Activated T-cell treated with anti-CD3 and anti-CD28 coated beads for 48 hours (primary cell): ENCODE measurements around the gene THAP2.
"Not testable (repeated sequence)": the region's sequence is repeated elsewhere in the genome, so short reads cannot be mapped to it uniquely, and the experiment has no call there.

Experiments
- DNase-seq: peaks from one replicate; pipeline ENCODE4 v3.0.0-alpha.2; 2020; ENCODE audit warnings: low read depth

The THAP2 gene

DNA sequence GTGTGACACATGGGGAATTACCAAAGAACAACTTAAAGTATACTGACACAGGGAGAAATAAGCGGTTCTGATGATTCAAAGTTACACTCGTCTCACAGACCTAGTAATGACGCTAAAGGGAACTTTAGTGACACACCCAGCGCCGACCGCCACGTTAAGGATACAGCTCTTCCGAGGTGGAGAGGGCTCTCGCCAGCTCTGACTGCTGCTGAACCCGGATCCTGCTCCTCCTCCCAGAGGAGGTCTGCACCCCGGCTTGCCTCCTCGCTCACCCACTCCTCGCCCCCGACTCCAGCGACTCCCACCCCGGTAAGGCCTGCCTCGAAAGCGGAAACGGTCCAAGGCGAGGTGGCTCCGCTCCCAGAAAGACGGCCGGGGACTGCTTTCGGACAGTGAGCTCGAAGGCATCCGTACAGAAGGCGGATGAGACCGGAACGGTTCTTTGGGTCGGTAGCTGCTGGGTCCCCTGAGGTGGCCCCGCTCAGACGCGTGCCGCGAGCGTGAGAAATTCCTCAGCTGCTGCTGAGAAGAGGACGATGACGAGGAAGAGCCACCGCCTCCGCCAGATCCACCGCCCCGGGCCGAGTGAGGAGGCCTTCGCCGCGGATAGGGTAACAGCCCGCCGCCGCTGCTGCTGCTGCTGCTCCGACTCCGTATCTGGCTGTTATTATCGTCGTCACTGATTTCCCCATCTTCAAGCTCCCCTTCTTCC is 1.1 kb upstream of the THAP2 start:
- DNase-seq, result peak; percentile 66

DNA sequence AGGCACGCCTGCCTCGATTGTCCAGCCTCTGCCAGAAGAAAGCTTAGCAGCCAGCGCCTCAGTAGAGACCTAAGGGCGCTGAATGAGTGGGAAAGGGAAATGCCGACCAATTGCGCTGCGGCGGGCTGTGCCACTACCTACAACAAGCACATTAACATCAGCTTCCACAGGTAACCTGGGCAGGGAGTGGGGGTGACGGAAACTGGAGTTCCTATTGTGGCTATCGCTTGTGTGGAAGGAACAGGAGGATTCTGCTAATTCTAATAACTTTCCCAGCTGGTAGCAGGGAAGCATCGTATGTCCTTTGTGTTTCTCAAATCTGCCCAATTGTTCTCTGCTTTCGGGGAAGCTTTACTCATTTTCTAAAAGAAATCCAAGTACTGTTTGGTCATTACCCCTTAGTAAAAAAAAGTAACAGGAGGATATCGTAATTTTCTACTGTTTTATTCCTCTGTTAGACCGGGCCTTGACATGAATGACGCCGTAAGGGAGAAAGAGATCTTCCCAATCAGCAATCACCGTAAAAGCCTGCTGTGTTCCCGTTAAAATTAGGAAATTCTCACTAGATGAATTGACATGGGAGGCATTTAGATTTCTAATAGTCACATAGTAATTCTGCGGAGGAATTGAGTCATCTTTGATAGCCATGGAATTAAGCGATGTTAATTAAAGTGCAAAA is 449 bp downstream of the THAP2 start:
- DNase-seq, result no peak

DNA sequence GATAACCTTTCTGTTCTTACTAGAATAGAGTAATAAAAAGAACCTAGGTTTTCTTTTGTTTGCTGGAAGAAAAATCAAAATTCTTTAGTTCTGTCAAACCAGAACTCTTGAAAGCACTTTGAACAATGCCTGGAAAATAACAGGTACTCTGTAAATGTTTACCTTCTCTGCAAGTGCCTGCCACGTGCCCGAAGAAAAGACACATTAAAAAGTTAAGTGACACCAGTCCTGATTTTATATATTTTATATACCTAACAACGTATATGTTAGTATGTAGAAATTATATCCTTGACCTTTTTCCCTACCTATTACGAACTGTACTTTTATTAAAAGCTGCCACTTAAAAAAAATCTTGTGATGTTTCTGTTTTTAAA is 976 bp downstream of the THAP2 start:
- no peak for DNase-seq

DNA sequence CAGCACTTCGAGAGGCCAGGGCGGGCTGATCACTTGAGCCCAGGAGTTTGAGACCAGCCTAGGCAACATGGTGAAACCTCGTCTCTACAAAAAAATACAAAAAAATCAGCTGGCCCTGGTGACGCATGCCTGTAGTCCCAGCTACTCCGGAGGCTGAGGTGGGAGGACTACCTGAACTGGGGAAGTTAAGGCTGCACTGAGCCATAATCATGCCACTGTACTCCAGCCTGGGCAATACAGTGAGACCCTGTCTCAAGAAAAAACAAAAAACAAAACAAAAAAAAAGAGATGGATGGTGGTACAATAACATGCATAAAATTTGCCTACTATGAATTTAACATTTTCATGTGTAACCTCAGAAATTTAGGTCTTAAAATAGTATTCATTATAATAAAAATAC is 2.2 kb downstream of the THAP2 start:
- no peak for DNase-seq

DNA sequence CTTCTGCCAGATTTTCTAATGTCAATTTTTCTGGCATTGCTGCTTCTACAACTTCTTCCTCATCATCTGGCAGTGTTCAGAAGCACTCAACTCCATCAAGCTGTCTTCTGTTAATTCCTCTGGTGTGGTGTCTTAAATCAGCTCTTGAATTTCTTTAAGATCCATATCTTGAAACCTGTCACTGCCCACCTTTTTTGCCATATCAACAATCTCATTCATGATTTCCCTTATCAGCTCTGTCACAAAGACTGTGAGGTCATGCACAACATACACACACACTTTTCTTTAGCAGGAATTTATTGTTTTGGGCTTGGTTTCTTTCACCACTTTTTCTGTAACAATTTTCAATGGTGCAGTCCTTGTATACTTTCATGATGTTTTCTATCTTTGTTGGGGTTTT is 7.2 kb downstream of the THAP2 start:
- no peak for DNase-seq

DNA sequence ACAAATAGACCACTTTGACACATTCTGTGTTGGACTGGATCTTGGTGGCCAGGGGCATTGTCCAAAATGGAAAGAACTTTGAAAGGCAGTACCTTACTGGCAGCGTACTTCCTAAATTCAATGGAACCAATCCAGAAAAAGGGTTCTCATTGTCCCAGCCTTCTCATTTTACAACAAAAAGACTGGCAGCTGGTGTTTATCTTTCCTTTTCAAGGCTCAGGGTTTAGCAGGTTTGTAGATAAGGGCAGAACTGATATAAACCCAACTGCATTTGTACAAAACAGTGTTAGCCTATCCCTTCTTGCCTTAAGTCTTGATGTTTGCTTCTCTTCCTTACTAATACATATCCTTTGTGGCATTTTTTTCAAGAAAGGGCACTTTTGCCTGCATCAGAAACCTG is 7.7 kb downstream of the THAP2 start:
- no peak for DNase-seq

DNA sequence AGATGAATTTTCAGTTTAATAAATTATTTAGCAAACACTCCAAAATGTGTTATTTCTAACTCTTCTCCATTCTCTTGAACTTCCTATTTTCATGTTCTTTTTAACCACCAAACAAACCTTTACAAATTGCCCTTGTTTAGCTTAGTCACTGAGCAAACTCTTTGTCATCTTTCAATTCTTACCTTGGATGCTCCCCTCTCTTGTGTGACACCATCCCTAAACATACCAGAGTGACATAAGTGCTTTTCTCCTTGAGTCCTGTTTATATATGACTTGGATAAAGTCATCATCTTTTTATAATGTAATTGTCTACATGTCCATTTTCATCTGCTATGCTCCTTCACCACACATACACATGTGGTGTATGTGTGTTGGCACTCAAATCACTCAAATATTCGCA is 18.4 kb downstream of the THAP2 start:
- DNase-seq, result no peak

DNA sequence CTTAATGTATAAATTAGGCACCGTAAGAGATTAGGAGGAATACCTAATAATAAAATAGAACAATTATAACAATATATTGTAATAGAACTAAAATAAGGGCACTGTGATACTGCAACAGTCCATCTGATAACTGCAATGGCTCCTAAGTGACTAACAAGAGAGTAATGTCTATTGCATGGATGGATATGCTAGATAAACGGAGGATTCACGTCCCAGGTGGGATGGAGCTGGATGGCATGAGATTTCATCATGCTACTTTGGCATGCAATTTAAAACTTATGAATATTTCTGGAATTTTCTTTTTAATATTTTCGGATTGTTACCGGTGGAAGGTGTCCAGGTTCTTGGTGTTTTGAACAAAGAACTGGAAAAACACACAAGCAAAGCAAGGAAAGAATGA is 19.5 kb downstream of the THAP2 start:
- no peak for DNase-seq

DNA sequence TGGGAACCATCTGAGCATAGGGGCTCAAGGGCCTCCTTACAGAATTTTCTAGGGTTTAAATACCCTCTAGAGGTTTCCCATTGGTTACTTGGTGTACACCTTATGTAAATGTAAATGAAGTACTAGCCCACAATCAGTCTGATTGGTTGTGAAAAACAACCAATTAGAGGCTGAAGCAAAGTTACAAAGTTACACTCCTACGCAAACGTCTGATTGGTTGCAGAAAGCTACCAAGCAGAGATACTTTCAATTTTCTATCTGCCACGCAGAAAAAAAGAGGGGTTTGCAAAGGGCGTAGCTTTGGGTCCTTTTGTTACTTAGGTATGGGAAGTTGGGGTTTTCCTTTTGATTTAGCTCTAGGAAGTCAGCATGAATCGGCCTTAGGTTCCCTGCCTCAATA is 20.0 kb downstream of the THAP2 start:
- DNase-seq, result no peak

DNA sequence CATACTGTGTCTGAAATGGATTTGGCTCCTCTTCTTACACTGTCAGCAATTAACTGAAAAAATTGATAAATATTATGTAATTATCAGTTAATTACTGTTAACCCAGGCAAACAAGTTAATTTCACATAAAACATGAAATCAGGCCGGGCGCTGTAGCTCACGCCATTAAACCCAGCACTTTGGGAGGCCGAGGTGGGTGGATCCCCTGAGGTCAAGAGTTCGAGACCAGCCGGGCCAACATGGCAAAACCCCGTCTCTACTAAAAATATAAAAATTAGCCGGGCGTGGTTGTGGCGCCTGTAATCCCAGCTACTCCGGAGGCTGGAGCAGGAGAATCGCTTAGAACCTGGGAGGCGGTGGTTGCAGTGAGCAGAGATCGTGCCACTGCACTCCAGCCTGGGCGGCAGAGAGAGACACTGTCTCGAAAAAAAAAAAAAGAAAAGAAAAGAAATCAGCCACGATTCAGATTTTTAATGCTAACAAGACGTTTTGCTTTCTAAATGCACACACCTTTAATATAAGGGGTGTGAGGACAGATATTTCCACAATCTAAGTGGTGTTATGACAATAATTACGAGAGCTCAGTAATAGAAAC is 21.3 kb downstream of the THAP2 start:
- no peak for DNase-seq

DNA sequence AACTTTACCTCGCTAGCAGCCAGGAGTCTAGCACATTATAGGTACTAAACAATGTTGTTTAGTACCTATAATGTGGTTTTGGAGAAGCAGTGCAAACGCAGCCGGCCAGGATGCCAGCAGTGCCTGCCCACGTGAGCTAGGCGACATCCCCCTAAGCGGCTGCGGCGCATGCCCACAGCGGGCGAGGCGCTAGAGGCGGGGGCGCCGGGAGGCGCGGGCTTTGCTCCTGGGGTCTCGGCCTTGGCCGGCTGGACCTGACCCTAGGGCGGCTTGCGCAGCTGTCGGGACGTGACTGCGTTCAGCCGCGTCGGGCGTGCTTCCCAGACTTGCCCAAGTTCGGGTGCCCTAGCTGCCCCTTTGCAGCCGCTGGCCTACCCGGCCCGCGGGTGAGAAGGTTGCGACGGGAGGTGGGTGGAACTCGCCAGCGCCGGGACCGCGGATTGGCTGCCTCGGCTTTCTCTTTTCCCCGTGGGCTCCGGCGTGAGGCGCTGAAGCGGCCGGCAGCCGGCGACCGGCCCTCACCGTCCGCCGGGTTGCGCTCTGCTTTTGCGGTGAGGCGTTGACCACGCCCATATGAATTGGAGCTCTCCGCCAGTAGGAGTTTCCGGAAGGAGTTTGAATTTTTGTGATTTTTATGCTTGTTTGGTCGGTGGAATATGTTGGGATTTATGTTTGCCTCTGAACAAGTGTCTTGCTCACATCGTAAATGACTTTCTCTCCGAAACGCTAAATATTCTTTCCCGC is 22.0 kb downstream of the THAP2 start, which contains the start of gene TMEM19:
Gene TMEM19, plus strand, starts transcription at position 169 of the 744 bp plus-strand sequence. CDS start 599 bp downstream, outside the sequence.
- DNase-seq, result peak; percentile 78

DNA sequence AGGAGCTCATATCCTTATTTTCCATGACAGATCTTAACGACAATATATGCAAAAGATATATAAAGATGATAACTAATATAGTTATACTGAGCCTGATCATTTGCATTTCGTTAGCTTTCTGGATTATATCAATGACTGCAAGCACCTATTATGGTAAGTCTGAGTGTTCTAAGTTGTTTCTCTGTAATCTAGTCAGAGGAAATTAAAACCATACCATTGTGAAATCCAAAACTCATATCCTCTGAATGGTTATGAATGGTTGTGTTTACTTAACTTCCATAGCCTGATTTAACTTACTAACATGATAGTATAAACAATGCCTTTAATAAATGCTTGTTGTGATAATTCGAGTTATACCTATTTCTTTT is 22.5 kb downstream of the THAP2 start:
- DNase-seq, result no peak

DNA sequence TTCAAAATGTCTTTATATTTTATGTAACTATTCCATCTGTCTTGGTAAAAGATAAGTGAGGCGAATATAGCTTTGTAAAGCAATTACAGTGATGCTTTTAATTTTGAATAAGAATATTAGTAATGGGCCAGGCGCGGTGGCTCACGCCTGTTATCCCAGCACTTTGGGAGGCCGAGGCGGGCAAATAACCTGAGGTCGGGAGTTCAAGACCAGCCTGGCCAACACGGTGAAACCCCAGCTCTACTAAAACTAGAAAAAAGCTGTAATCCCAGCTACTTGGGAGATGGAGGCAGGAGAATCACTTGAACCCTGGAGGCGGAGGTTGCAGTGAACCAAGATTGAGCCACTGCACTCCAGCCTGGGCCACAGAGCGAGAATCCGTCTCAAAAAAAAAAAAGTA is 23.1 kb downstream of the THAP2 start:
- not testable (repeated sequence) for DNase-seq

DNA sequence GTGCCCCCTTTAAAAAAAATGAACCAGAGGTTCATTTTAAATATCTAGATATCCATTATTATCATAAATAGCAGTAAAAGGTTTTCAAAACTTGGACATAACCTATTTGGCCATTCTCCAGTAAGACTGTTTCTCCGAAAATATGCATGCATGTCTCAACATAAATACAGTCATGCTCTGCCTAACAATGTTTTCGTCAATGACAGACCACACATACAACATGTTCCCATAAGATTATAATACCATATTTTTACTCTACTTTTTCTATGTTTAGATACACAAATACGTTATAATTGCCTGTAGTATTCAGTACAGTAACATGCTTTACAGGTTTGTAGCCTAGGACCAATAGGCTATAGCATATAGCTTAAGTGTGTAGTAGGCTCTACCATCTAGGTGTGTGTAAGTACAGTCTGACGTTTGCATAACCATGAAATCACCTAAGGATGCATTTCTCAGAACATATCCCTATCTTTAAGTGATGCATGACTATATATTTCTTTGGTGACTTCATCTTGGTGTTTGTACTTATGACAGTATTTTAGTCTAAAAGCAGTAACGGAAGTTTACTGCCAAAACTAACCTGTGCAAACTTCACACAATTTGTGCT is 25.0 kb downstream of the THAP2 start:
- no peak for DNase-seq

DNA sequence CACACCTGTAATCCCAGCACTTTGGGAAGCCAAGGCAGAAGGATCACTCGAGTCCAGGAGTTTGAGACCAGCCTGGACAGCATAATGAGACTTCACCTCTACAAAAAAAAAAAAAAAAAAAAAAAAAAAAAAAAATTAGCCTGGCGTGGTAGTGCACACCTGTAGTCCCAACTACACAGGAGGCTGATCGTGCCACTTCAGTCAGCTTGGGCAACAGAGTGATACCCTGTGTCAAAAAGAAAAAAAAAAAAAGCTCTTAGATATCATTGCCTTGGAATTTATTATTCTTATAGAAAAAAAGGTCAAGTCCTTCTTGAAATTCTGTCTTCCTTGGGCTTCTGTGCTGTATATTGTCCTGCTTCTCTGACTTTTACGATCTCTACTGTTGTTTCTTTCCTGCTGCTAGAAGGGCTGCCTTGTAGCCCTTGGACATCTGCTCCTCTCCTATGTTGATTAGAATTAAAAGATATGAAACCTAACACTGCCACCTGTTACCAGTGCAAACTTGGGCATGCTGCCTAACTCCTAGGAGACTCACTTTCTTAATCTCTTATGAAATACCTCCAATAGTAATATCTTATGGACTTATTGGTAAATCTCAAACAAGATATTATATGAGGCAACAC is 27.5 kb downstream of the THAP2 start:
- no peak for DNase-seq

DNA sequence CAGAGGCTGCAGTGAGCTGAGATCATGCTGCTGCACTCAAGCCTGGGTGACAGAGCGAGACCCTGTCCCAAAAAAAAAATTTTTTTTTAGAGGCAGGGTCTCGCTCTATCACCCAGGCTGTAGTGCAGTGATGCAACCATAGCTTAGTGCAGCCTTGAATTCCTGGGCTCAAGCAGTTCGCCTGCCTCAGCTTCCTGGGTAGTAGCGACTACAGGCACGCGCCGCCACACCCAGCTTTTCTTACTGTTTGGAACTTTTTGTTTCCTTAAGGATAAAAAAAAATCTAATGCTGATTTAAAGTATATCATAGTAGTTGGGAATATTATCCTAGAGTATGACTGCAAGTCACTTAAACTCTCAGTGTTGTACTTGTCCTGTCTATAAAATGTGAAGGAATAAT is 29.0 kb downstream of the THAP2 start:
- DNase-seq, result no peak

DNA sequence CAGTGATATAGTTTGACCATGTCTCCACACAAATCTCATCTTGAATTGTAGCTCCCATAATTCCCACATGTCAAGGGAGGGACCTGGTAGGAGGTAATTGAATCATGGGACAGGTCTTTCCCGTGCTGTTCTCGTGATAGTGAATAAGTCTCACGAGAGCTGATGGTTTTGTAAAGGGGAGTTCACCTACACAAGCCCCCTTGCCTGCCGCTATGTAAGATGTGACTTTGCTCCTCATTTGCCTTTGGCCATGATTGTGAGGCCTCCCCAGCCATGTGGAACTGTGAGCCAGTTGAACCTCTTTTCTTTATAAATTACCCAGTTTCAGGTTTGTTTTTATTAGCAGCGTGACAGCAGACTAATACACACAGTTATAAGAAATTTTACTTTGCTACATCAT is 29.6 kb downstream of the THAP2 start:
- not testable (repeated sequence) for DNase-seq

DNA sequence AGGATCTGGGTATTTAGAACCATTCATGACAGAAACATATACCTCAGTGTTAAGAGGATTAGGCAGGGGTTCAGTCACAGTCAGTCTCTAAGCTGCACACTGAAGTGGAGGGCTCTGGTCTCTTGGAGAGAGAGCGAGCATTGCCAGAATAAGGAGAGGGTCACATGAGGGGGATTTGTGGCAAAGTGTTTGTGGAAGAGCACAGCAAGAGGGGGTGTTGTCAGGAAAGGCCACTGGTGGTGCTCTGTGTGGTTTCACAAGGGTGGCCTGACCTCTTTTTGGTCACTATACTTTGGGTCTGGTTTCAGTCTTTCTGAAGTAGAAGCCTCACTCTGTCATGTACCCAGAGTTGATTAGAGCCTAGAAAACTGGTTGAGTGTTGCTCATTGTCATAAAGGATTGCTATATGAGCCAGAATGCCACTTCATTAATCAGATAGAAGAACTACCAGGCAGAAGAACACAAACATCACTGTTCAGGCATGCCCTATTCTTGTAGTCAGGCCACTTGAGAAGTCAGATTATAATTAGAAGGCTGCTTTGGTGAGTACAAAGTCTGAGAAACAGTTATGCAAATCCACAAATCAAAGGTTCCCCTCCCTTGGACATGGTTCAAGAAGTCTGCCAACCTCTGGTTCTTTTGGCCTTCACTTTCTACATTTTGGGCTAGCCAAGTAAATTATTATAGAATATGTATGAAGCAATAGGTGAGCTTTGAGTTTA is 30.2 kb downstream of the THAP2 start:
- DNase-seq, result no peak

DNA sequence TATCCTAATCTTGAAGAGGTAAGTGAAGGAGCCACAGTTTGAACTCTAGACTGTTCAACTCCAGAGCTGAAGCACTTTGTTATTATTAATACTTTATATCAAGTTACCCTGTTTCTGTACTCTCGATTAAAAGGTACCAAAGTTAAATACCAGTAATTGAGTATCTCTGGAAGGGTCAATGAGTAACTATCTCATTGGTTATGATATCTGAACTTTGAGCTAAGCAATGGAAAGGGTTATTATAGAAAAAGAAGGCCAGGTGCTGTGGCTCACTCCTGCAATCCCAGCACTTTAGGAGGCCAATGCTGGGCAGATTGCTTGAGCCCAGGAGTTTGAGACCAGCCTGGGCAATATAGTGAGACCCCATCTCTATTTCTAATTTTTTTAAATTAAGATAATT is 31.7 kb downstream of the THAP2 start:
- DNase-seq, result no peak

DNA sequence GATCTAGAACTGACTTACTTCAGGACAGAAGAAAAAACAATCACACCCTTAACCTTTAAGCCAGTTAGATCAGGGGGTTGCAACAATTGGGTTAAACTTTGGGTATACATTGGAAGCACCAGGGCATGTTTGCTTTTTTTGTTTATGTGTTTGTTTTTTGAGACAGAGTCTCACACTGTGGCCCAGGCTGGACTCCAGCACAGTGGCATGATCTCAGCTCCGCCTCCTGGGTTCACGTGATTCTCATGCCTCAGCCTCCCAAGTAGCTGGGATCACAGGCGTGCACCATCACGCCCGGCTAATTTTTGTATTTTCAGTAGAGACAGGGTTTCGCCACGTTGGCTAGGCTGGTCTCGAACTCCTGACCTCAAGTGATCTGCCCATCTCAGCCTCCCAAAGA is 38.1 kb downstream of the THAP2 start:
- DNase-seq, result not testable (repeated sequence)

DNA sequence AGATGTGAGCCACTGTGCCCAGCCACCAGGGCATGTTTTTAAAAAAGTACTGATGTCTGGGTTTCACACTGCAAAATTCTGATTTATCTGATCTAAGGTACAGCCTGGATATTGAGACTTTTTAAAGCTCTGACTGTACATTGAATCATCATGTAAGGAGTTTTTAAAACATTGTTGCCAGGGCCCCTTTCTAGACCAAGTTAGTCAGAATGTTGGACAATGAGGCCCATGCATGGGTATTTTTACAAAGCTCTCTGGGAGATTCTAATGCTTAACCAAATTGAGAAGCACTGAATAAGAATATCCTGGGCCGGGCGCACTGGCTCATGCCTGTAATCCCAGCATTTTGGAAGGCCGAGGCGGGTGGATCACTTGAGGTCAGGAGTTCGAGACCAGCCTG is 38.5 kb downstream of the THAP2 start:
- DNase-seq, result no peak
